CD4-positive, CD25-positive, alpha-beta regulatory T cell (primary cell): Measurements from ENCODE around the gene SULT1C2. TPM values are rescaled to one million over a fixed set of nuclear protein-coding genes. Genes with fewer than 3 reads are reported as not detected.

Experiments used
- ATAC-seq, 2 donors: fragments of 150-1000 bp; cut with Tn5 transposase; one replicate each; pipeline ENCODE4 v1.10.0; 2021; ENCODE audit warnings: low read depth in 2 of 2, moderate number of reproducible peaks in 2 of 2, moderate library complexity in 1 of 2
- DNase-seq, 3 donors: peaks; one replicate each; pipeline versions ENCODE4 v3.0.0 to v3.0.0-alpha.2; 2012 to 2022; ENCODE audit warnings: mixed read lengths in 1 of 3
- H3K27ac ChIP-seq: one replicate; pipeline ENCODE4 v1.7.0; 2013; ENCODE audit warnings: mild to moderate bottlenecking, low read length; ENCODE audit not compliant: insufficient read depth, poor library complexity, severe bottlenecking
- H3K27me3 ChIP-seq: one replicate; pipeline ENCODE4 v1.7.0; 2013; ENCODE audit warnings: low read length; ENCODE audit not compliant: control insufficient read depth, insufficient read depth
- H3K36me3 ChIP-seq: one replicate; pipeline ENCODE4 v1.7.0; 2013; ENCODE audit warnings: mild to moderate bottlenecking, low read length, moderate library complexity; ENCODE audit not compliant: control insufficient read depth, insufficient read depth
- H3K4me1 ChIP-seq: 2 replicates; pipeline ENCODE4 v1.7.0; 2013; ENCODE audit warnings: mild to moderate bottlenecking, low read length; ENCODE audit not compliant: insufficient read depth, control insufficient read depth, poor library complexity, severe bottlenecking
- H3K4me3 ChIP-seq: one replicate; pipeline ENCODE4 v1.7.0; 2013; ENCODE audit warnings: low read depth, mild to moderate bottlenecking, low read length, moderate library complexity
- H3K9me3 ChIP-seq, 2 experiments: 1 replicate in 1 of 2; 2 replicates in 1 of 2; pipeline ENCODE4 v1.7.0; 2013; ENCODE audit warnings: low read length in 2 of 2, mild to moderate bottlenecking in 1 of 2, moderate library complexity in 1 of 2; ENCODE audit not compliant: control insufficient read depth in 2 of 2
- H3K27ac Mint-ChIP-seq, 3 donors: one replicate each; pipeline ENCODE4 v1.8.0; 2020 to 2022; ENCODE audit warnings: mild to moderate bottlenecking in 3 of 3, mixed read lengths in 3 of 3, moderate library complexity in 2 of 3
- H3K27me3 Mint-ChIP-seq: one replicate; pipeline ENCODE4 v1.8.0; 2022; ENCODE audit warnings: mild to moderate bottlenecking, mixed read lengths
- H3K36me3 Mint-ChIP-seq: one replicate; pipeline ENCODE4 v1.8.0; 2020; ENCODE audit warnings: mixed read lengths
- H3K4me1 Mint-ChIP-seq, 4 donors: one replicate each; pipeline ENCODE4 v1.8.0; 2020 to 2022; ENCODE audit warnings: mixed read lengths in 4 of 4, mild to moderate bottlenecking in 1 of 4
- H3K4me3 Mint-ChIP-seq, 4 donors: one replicate each; pipeline ENCODE4 v1.8.0; 2020 to 2022; ENCODE audit warnings: mild to moderate bottlenecking in 4 of 4, mixed read lengths in 4 of 4, moderate library complexity in 3 of 4
- H3K9me3 Mint-ChIP-seq, 7 donors: one replicate each; pipeline ENCODE4 v1.8.0; 2020 to 2022; ENCODE audit warnings: mixed read lengths in 7 of 7, mild to moderate bottlenecking in 3 of 7, moderate library complexity in 2 of 7
- polyA plus RNA-seq, 4 donors: library from polyadenylated mRNA; unstranded; fragments of 300-500 nt; fragmentation: Illumina TruSeq; gene quantifications; one replicate each; pipeline ENCODE4 v1.2.3, GENCODE V29; 2021
- total RNA-seq: library from RNA; stranded (reverse); gene quantifications from one replicate; pipeline ENCODE4 v1.2.3, GENCODE V29; 2022

SULT1C2 gene
- total and polyA plus RNA-seq, 5 donors from 2014 or later, result not detected

DNA sequence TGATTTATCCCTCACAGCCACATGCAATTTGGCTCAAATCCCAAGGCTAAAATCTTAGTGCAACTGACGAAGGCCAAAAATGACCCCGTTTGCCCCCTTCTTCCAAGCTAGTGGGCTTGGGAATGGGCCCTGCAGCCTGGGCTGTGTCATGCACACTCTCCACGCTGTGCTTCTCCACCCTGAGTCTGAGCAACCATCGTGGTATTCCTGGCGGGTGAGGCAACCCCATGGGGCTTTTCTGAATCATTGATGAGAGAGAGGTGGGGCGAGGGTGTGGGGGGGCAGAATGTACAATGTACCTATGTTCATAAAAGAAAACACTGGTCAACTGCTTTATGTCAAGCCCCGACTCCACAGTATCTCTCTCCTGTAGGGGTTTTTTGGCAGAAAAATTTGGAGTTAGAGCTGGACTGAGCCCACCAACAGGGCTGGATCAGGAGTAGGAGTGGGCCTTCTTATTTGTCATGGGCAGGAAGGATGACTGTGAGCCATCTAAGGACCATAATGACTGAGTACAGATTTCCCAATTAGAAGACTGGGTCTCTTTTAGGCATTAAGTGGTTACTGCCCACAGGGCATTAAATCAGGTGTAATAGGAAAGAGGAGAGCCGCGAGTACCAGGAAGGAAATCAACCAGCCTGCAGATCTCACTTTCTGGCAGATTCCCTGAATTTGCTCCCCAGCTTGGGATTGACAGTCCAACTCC is 8.9 kb downstream of the SULT1C2 start:
- ATAC-seq (no peak), DNase-seq (no peak)
- H3K27me3 ChIP-seq, result no peaks in the 10 kb centered on the region
- peaks cover 0 to 8% (median 0%) of the 10 kb centered on the region in 7 donors for H3K9me3 Mint-ChIP-seq
- H3K4me1 Mint-ChIP-seq, result no peaks in the 10 kb centered on the region
- H3K9me3 ChIP-seq, result no peaks in the 10 kb centered on the region
- H3K27ac ChIP-seq, result no peak overlapping the region
- no peaks in the 10 kb centered on the region for H3K4me1 ChIP-seq
- no peak overlapping the region for H3K4me3 Mint-ChIP-seq
- no peaks in the 10 kb centered on the region for H3K36me3 ChIP-seq
- H3K4me3 ChIP-seq, result no peak overlapping the region
- H3K27me3 Mint-ChIP-seq, result peaks cover 4% of the 10 kb centered on the region
- no peak overlapping the region for H3K27ac Mint-ChIP-seq
- H3K36me3 Mint-ChIP-seq, result no peaks in the 10 kb centered on the region

DNA sequence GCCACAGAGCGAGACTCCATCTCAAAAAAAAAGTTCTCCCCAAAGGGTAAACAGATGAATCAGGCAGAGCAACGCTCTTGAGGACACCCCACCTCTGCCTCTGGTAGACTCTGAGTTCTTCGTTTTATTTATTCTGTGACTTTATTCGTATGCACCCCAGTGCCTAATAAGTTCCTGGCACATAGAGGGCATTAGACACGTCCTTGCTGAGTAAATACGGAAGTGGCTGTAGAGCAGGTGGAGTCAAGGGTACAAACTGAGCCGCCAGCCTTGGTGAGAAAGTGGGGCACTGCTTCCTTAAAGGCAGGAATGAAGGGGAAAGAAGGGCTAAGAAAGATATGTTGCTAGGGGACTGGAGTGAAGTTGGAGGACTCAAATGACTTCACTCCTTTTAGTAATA is 12.9 kb downstream of the SULT1C2 start:
- Histone ChIP-seq H3K4me3 (no peak overlapping the region), H3K36me3 (no peaks in the 10 kb centered on the region), H3K27me3 (no peaks in the 10 kb centered on the region), H3K4me1 (no peaks in the 10 kb centered on the region), H3K9me3 (no peaks in the 10 kb centered on the region), H3K27ac (no peak overlapping the region)
- Mint-ChIP-seq H3K27ac (no peak overlapping the region), H3K4me3 (no peak overlapping the region), H3K9me3 (peaks cover 0 to 8% (median 0%) of the 10 kb centered on the region in 7 donors), H3K36me3 (no peaks in the 10 kb centered on the region), H3K4me1 (no peaks in the 10 kb centered on the region), H3K27me3 (peaks cover 8% of the 10 kb centered on the region)
- ATAC-seq (no peak), DNase-seq (no peak)

DNA sequence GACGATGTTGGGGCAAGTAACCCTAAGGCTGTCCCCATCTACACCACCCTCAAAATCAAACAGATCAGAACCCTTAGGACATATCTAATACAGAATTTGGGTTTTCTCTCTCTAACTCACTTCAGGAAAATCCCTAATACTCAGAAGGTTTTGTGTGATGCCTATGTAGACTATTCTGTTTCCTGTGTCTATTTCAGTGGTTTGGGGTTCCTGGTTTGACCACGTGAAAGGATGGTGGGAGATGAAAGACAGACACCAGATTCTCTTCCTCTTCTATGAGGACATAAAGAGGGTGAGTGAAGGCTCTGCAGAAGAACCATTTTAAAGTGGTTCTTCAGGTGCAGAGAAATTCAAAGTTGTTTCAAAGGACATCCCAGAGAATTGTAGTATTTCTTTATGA is 16.3 kb downstream of the SULT1C2 start:
- peaks cover 8% of the 10 kb centered on the region for H3K27me3 Mint-ChIP-seq
- H3K9me3 ChIP-seq, result no peaks in the 10 kb centered on the region
- no peak for DNase-seq
- no peak overlapping the region for H3K4me3 Mint-ChIP-seq
- H3K27ac ChIP-seq, result no peak overlapping the region
- peaks cover 6% of the 10 kb centered on the region for H3K27me3 ChIP-seq
- H3K36me3 ChIP-seq, result no peaks in the 10 kb centered on the region
- no peak for ATAC-seq
- no peaks in the 10 kb centered on the region for H3K36me3 Mint-ChIP-seq
- H3K27ac Mint-ChIP-seq, result no peak overlapping the region
- no peaks in the 10 kb centered on the region for H3K4me1 Mint-ChIP-seq
- no peak overlapping the region for H3K4me3 ChIP-seq
- H3K9me3 Mint-ChIP-seq, result peaks cover 0 to 1% (median 0%) of the 10 kb centered on the region in 7 donors
- H3K4me1 ChIP-seq, result no peaks in the 10 kb centered on the region

DNA sequence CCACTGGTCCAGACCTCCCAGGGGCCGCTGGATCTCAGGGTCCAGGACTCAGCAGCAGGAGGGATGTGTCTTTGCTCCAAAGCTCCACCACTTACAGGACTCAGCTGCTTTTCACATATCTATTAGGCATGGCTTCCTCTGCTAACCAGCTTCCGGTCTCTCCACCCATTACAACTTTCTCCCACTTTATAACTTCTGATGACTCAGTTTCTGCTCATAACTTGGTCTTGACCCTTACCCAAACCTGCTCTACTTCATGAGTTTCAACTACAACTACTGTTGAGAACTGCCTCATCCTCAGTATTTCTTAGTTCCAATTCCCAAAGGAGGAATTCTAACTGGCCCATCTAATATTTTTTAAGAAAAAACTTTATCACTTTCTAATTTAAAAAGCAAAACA is 17.2 kb downstream of the SULT1C2 start:
- Histone ChIP-seq H3K9me3 (no peaks in the 10 kb centered on the region), H3K36me3 (no peaks in the 10 kb centered on the region), H3K27me3 (peaks cover 6% of the 10 kb centered on the region), H3K4me1 (no peaks in the 10 kb centered on the region), H3K27ac (no peak overlapping the region), H3K4me3 (no peak overlapping the region)
- H3K4me1 Mint-ChIP-seq, result no peaks in the 10 kb centered on the region
- ATAC-seq, result no peak
- H3K36me3 Mint-ChIP-seq, result no peaks in the 10 kb centered on the region
- H3K27me3 Mint-ChIP-seq, result peaks cover 8% of the 10 kb centered on the region
- H3K4me3 Mint-ChIP-seq, result no peak overlapping the region
- no peak overlapping the region for H3K27ac Mint-ChIP-seq
- H3K9me3 Mint-ChIP-seq, result peaks cover 0 to 1% (median 0%) of the 10 kb centered on the region in 7 donors
- no peak for DNase-seq

DNA sequence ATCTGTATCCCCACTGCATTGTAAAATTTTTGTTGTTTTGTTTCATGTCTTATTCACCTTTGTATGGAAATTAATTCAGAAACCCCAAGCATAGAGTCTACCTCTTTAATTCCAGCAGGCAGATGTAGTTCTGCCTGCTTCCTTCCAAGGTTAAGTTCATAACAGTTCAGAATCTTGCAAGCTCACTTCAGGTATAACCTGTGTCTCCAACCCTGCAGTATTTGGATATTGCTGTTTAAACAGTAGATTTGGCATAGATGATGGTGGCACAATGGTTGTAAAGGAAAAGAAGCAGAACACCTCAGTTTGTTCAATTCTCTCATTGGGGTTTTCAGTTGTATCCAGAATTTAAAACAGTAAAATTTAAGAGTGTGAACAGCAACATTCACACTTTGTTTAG is 21.2 kb downstream of the SULT1C2 start:
- Histone ChIP-seq H3K36me3 (no peaks in the 10 kb centered on the region), H3K27ac (no peak overlapping the region), H3K4me1 (no peaks in the 10 kb centered on the region), H3K4me3 (no peak overlapping the region), H3K9me3 (no peaks in the 10 kb centered on the region), H3K27me3 (peaks cover 6% of the 10 kb centered on the region)
- ATAC-seq (no peak), DNase-seq (no peak)
- H3K9me3 Mint-ChIP-seq, result peaks cover 0 to 2% (median 0%) of the 10 kb centered on the region in 7 donors
- no peaks in the 10 kb centered on the region for H3K36me3 Mint-ChIP-seq
- no peak overlapping the region for H3K27ac Mint-ChIP-seq
- no peaks in the 10 kb centered on the region for H3K4me1 Mint-ChIP-seq
- H3K4me3 Mint-ChIP-seq, result no peak overlapping the region
- peaks cover 4% of the 10 kb centered on the region for H3K27me3 Mint-ChIP-seq

DNA sequence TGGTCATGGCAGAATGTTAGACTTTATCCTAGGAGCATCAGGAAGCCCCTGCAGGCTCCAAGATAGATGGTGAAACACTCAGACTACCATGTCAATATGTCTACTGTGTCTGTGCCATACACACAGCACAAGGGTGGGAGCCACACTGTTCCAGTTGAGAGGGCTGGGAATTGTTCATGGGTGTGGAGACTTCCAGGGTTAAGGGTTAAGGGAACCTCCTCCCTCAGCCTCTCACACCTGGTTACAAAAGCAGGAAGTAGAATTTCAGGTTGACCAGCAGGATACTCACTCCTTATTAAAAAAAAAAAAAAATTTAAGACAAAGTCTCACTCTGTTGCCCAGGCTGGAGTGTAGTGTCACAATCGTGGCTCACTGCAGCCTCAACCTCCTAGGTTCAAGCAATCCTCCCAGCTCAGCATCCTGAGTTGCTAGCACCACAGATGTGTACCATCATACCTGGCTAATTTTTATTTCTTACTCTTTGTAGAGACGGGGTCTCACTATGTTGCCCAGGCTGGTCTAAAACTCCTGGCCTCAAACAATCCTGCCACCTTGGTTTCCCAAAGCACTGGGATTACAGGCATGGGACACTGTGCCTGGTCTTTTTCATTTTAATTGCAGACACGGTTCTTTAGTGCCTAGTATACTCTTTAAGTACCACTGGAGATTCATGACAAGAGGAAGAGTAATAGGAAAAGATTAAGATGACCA is 26.0 kb downstream of the SULT1C2 start:
- H3K9me3 ChIP-seq, result no peaks in the 10 kb centered on the region
- H3K36me3 ChIP-seq, result no peaks in the 10 kb centered on the region
- H3K9me3 Mint-ChIP-seq, result peaks cover 0 to 2% (median 0%) of the 10 kb centered on the region in 7 donors
- ATAC-seq, result no peak
- H3K4me1 Mint-ChIP-seq, result no peaks in the 10 kb centered on the region
- no peaks in the 10 kb centered on the region for H3K27me3 ChIP-seq
- no peak overlapping the region for H3K4me3 ChIP-seq
- peaks cover 4% of the 10 kb centered on the region for H3K27me3 Mint-ChIP-seq
- H3K36me3 Mint-ChIP-seq, result no peaks in the 10 kb centered on the region
- no peak overlapping the region for H3K4me3 Mint-ChIP-seq
- no peak overlapping the region for H3K27ac Mint-ChIP-seq
- H3K4me1 ChIP-seq, result no peaks in the 10 kb centered on the region
- no peak overlapping the region for H3K27ac ChIP-seq
- DNase-seq, result no peak

DNA sequence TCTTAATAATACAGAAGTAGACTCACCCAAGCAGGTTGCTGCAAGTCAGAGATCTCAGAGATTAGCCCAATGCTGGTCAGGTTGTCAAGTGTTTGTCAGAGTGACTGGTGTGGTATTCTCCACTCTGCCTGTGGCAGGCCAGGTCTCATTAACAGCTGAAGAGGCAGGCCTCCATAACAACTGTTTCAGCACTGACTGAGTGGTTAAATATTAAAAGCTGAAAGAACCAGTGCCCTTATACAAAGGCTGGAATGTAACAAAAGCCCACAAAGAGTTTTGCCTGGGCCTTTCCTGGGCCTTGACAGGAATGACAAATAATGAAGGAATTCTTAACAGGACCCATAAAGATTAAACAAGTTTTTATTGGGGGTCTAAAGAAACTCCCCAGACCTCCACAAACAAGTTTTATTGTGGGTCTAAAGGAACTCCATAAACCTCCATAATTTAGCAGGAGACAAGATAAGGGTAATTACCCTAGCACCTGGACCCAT is 26.8 kb downstream of the SULT1C2 start:
- H3K36me3 Mint-ChIP-seq, result no peaks in the 10 kb centered on the region
- no peak overlapping the region for H3K27ac Mint-ChIP-seq
- no peaks in the 10 kb centered on the region for H3K9me3 ChIP-seq
- H3K9me3 Mint-ChIP-seq, result peaks cover 0 to 2% (median 0%) of the 10 kb centered on the region in 7 donors
- H3K27me3 ChIP-seq, result no peaks in the 10 kb centered on the region
- no peak overlapping the region for H3K4me3 ChIP-seq
- no peak for DNase-seq
- H3K4me1 Mint-ChIP-seq, result no peaks in the 10 kb centered on the region
- H3K4me1 ChIP-seq, result no peaks in the 10 kb centered on the region
- no peaks in the 10 kb centered on the region for H3K36me3 ChIP-seq
- no peak for ATAC-seq
- no peak overlapping the region for H3K4me3 Mint-ChIP-seq
- no peak overlapping the region for H3K27ac ChIP-seq
- H3K27me3 Mint-ChIP-seq, result peaks cover 4% of the 10 kb centered on the region
